Osteoblast (primary cell): ENCODE data around the gene ABI3BP. TPM values are rescaled to one million over a fixed set of nuclear protein-coding genes. Genes with fewer than 3 reads are reported as not detected.

ENCODE experiments used
- DNase-seq: peaks from one replicate; pipeline ENCODE4 v3.0.0; 2011; ENCODE audit warnings: low spot score, mixed read lengths; ENCODE audit not compliant: insufficient read length; ENCODE audit errors: missing footprints
- H2AFZ ChIP-seq: 2 replicates; pipeline ENCODE4 v1.6.0; 2011; ENCODE audit warnings: mild to moderate bottlenecking, low read length
- H3K27ac ChIP-seq: 2 replicates; pipeline ENCODE4 v1.5.1; 2011; ENCODE audit warnings: mild to moderate bottlenecking, low read depth, low read length, moderate library complexity
- H3K27me3 ChIP-seq: 2 replicates; pipeline ENCODE4 v1.6.0; 2012; ENCODE audit warnings: mild to moderate bottlenecking, control low read depth, inconsistent platforms, low read length, moderate library complexity; ENCODE audit not compliant: insufficient read depth
- H3K36me3 ChIP-seq: 2 replicates; pipeline ENCODE4 v1.5.1; 2011; ENCODE audit warnings: mild to moderate bottlenecking, low read length, control low read depth, moderate library complexity; ENCODE audit not compliant: insufficient read depth
- H3K4me1 ChIP-seq: 2 replicates; pipeline ENCODE4 v1.5.1; 2011; ENCODE audit warnings: mild to moderate bottlenecking, low read length, control low read depth, moderate library complexity; ENCODE audit not compliant: insufficient read depth
- H3K4me2 ChIP-seq: 2 replicates; pipeline ENCODE4 v1.6.0; 2011; ENCODE audit warnings: mild to moderate bottlenecking, low read length; ENCODE audit not compliant: insufficient read depth
- H3K4me3 ChIP-seq: fragments of 200-600 bp; sonication (generic); 3 replicates; pipeline ENCODE4 v1.5.1; 2012; ENCODE audit warnings: mild to moderate bottlenecking, low read length, inconsistent platforms; ENCODE audit not compliant: insufficient read depth
- H3K79me2 ChIP-seq: 2 replicates; pipeline ENCODE4 v1.6.0; 2012; ENCODE audit warnings: mild to moderate bottlenecking, low read length, control low read depth, inconsistent platforms; ENCODE audit not compliant: insufficient read depth
- H3K9me3 ChIP-seq: 2 replicates; pipeline ENCODE4 v1.5.1; 2011; ENCODE audit warnings: low read depth, low read length, control low read depth
- H4K20me1 ChIP-seq: 2 replicates; pipeline ENCODE4 v1.6.0; 2012; ENCODE audit warnings: mild to moderate bottlenecking, low read length, control low read depth; ENCODE audit not compliant: insufficient read depth
- total RNA-seq: library from RNA; depleted of rRNA; stranded (reverse); fragments of >200 nt; gene quantifications from 2 replicates; pipeline ENCODE4 v1.2.3, GENCODE V29; 2012
- TF ChIP-seq, protein P1 (sequence below): IDR thresholded peaks from 2 replicates; pipeline ENCODE4 v1.5.1; 2011; ENCODE audit warnings: mild to moderate bottlenecking, low read depth, low read length, moderate library complexity; ENCODE audit errors: extremely low read depth

Gene ABI3BP
- total RNA-seq, 1 donor = 130 TPM

DNA sequence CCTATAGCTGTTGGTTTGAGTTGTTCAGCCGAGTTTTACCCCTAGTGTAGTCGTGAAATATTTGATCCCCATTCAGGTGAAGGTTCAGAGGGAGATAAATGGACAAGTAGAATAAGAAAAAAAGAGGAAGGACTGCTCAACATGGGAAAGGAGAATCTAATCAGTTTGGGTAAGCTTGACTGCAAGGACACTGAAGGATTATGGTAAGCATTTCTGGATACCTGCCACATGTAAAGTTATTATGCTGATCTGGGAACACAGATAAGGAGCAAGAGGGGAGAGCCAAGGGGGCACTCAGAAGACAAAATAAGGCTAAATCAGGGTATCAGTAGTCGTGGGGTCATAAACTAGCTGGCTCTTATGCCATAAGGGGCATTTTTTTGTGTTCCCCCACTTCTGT, 234.1 kb downstream of the ABI3BP start:
- Histone ChIP-seq H3K4me2 (no peak overlapping the region), H3K36me3 (peaks cover 29% of the 10 kb centered on the region), H3K4me1 (peaks cover 13% of the 10 kb centered on the region), H3K79me2 (no peaks in the 10 kb centered on the region), H3K27me3 (no peaks in the 10 kb centered on the region), H3K27ac (peak overlapping the region; percentile 12), H3K9me3 (no peaks in the 10 kb centered on the region), H3K4me3 (no peak overlapping the region), H2AFZ (no peak overlapping the region), H4K20me1 (no peaks in the 10 kb centered on the region)
- no peak for DNase-seq
- TF ChIP-seq, protein P1, sequence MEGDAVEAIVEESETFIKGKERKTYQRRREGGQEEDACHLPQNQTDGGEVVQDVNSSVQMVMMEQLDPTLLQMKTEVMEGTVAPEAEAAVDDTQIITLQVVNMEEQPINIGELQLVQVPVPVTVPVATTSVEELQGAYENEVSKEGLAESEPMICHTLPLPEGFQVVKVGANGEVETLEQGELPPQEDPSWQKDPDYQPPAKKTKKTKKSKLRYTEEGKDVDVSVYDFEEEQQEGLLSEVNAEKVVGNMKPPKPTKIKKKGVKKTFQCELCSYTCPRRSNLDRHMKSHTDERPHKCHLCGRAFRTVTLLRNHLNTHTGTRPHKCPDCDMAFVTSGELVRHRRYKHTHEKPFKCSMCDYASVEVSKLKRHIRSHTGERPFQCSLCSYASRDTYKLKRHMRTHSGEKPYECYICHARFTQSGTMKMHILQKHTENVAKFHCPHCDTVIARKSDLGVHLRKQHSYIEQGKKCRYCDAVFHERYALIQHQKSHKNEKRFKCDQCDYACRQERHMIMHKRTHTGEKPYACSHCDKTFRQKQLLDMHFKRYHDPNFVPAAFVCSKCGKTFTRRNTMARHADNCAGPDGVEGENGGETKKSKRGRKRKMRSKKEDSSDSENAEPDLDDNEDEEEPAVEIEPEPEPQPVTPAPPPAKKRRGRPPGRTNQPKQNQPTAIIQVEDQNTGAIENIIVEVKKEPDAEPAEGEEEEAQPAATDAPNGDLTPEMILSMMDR = no peak

DNA sequence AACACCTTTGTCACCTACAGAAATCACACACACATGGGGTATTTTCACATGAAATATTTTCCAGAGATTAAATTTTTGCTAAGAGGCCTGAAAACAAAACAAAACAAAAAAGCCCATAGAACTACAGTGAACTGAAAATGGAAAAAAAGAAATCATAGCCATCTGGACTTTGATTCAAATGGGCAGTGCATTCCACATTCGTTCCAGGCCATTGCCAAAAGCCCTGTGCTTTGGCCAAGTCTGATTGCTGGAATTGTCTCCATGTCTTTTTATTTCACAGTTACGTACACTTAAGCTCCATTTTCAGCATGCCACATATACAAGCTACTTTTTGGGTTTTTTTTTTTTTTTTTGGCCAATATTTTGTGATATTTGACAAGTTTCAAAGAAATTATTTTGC, 236.8 kb downstream of the ABI3BP start:
- no peak overlapping the region for H3K4me2 ChIP-seq
- no peak overlapping the region for H3K4me3 ChIP-seq
- TF ChIP-seq, protein P1 = no peak
- no peaks in the 10 kb centered on the region for H3K79me2 ChIP-seq
- no peaks in the 10 kb centered on the region for H3K9me3 ChIP-seq
- H3K27ac ChIP-seq = no peak overlapping the region
- peaks cover 13% of the 10 kb centered on the region for H3K4me1 ChIP-seq
- no peaks in the 10 kb centered on the region for H3K27me3 ChIP-seq
- no peak for DNase-seq
- no peaks in the 10 kb centered on the region for H4K20me1 ChIP-seq
- H3K36me3 ChIP-seq = peaks cover 44% of the 10 kb centered on the region
- H2AFZ ChIP-seq = no peak overlapping the region

DNA sequence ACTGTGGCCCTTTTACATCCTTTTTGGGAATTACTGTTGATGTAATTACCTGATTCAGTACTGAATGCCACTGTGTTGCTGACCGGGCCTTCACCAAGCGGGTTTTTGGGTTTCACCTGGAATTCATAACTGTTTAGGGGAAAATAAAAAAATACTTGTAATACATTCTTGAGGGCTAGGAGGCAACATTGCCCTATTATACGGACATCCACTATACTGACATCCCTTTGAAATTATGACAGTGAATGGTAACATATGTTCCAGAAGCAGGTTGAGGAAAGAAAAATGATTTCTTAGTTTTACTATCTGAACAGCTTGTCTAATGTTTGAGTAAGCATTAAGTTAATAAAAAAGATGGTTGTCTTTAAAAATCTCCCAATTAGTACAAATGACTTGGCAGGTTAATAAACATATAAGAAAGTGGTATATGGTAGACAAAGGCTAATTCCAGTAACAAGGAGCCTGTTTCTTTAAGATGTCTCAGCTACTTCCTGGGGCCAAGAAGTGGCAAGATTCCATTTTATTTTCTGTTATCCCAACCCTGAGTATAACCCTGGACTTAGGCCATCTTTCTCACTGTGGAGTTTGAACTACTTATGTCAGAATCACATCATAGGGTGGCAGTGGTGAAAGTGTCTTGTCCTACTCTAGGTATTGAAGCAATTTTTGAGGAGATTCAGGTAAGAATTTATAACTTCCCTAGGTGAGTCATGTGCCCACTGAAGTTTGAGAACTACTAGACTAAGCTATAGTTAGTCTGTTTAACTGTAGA, 238.5 kb downstream of the ABI3BP start:
- peaks cover 10% of the 10 kb centered on the region for H3K4me1 ChIP-seq
- H2AFZ ChIP-seq = no peak overlapping the region
- H3K9me3 ChIP-seq = no peaks in the 10 kb centered on the region
- H3K36me3 ChIP-seq = peaks cover 61% of the 10 kb centered on the region
- peak overlapping the region; percentile 4 for H3K27ac ChIP-seq
- no peaks in the 10 kb centered on the region for H3K27me3 ChIP-seq
- H3K4me2 ChIP-seq = no peak overlapping the region
- H3K79me2 ChIP-seq = no peaks in the 10 kb centered on the region
- H3K4me3 ChIP-seq = no peak overlapping the region
- no peaks in the 10 kb centered on the region for H4K20me1 ChIP-seq
- TF ChIP-seq, protein P1 = no peak
- no peak for DNase-seq

DNA sequence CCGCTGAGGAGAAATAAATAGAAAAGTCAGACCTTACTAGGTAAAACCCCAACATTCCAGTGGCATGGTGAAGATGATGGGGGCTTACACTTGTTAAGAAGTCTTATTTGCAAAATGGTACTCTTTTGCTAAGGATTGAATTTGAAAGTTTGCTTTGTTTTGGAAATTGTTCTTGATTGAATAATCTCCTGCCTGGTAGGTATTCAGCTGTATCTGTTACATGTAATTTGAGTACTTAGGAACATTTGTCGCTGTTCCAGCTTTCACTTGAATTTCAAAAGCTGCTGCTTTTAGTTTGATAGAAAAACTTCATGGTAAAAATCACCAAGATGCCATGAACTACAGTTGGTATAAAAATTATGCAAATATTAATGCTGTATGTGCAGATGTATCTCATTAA, 239.4 kb downstream of the ABI3BP start:
- peaks cover 70% of the 10 kb centered on the region for H3K36me3 ChIP-seq
- no peak for DNase-seq

More for the DNA sequence above, 239.4 kb downstream of the ABI3BP start:
- Histone ChIP-seq H3K4me3 (no peak overlapping the region), H2AFZ (no peak overlapping the region), H3K27ac (no peak overlapping the region), H3K4me1 (peaks cover 2% of the 10 kb centered on the region), H3K79me2 (no peaks in the 10 kb centered on the region), H4K20me1 (no peaks in the 10 kb centered on the region), H3K9me3 (no peaks in the 10 kb centered on the region), H3K4me2 (no peak overlapping the region), H3K27me3 (no peaks in the 10 kb centered on the region)
- TF ChIP-seq, protein P1 = no peak
